Ishikawa (cell line): Measurements from ENCODE around the gene TRAFD1.

Experiments used
- TAF1 ChIP-seq: IDR thresholded peaks from 2 replicates; pipeline ENCODE4 v1.6.1; 2012; ENCODE audit warnings: low read depth, mild to moderate bottlenecking
- TF ChIP-seq, protein P1 (sequence below): IDR thresholded peaks from 2 replicates; pipeline ENCODE4 v1.6.1; 2012; ENCODE audit warnings: low read depth, mild to moderate bottlenecking

DNA sequence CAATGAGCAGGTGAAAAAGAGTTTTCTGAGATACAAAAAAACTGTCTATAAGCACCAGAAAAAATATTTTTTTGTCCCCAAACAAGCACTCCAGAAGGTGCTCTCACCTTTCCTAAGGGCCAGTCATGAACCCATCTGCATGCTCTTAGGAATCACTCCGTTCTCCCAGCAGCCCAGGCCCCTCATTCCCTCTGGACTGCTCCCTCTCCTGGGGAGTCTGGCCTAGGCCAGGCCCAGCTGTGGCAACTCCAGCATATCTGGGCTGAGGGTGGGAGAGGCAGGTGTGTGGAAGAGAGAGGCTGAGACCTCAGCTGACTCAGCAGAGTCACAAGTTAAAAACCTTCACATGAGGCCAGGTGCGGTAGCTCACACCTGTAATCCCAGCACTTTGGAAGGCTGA, 54.6 kb downstream of the TRAFD1 start:
- TF ChIP-seq, protein P1, sequence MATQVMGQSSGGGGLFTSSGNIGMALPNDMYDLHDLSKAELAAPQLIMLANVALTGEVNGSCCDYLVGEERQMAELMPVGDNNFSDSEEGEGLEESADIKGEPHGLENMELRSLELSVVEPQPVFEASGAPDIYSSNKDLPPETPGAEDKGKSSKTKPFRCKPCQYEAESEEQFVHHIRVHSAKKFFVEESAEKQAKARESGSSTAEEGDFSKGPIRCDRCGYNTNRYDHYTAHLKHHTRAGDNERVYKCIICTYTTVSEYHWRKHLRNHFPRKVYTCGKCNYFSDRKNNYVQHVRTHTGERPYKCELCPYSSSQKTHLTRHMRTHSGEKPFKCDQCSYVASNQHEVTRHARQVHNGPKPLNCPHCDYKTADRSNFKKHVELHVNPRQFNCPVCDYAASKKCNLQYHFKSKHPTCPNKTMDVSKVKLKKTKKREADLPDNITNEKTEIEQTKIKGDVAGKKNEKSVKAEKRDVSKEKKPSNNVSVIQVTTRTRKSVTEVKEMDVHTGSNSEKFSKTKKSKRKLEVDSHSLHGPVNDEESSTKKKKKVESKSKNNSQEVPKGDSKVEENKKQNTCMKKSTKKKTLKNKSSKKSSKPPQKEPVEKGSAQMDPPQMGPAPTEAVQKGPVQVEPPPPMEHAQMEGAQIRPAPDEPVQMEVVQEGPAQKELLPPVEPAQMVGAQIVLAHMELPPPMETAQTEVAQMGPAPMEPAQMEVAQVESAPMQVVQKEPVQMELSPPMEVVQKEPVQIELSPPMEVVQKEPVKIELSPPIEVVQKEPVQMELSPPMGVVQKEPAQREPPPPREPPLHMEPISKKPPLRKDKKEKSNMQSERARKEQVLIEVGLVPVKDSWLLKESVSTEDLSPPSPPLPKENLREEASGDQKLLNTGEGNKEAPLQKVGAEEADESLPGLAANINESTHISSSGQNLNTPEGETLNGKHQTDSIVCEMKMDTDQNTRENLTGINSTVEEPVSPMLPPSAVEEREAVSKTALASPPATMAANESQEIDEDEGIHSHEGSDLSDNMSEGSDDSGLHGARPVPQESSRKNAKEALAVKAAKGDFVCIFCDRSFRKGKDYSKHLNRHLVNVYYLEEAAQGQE, result no peak
- TF ChIP-seq TAF1, result no peak
